Thyroid gland (tissue), 4 donors: Measurements from ENCODE around the gene RHBDD1. TPM values are rescaled to one million over a fixed set of nuclear protein-coding genes. Genes with fewer than 3 reads are reported as not detected.
A peak's percentile ranks its signal among the peaks of the same experiment; 100 is the strongest.

Experiments used
- DNase-seq, 2 donors: peaks; one replicate each; pipeline ENCODE4 v3.0.0-alpha.2; 2019
- H3K27ac ChIP-seq, 3 donors: fragments of 200-600 bp; sonication (generic); 1 replicate in 2 of 3; 2 replicates in 1 of 3; pipeline ENCODE4 v1.5.1; 2016 to 2019; ENCODE audit warnings: mild to moderate bottlenecking in 1 of 3, moderate library complexity in 1 of 3
- H3K27me3 ChIP-seq: fragments of 200-600 bp; sonication (generic); one replicate; pipeline ENCODE4 v1.5.1; 2019
- H3K36me3 ChIP-seq, 2 donors: fragments of 200-600 bp; sonication (generic); one replicate each; pipeline ENCODE4 v1.5.1; 2016 to 2019
- H3K4me1 ChIP-seq, 2 donors: fragments of 200-600 bp; sonication (generic); one replicate each; pipeline ENCODE4 v1.5.1; 2017 to 2019
- H3K4me3 ChIP-seq, 3 donors: fragments of 200-600 bp; sonication (generic); replicated peaks in 1 of 3; 1 replicate in 2 of 3; 2 replicates in 1 of 3; pipeline ENCODE4 v1.5.1; 2016; ENCODE audit warnings: mild to moderate bottlenecking in 1 of 3
- H3K9me3 ChIP-seq: fragments of 200-600 bp; sonication (generic); one replicate; pipeline ENCODE4 v1.5.1; 2017
- CTCF ChIP-seq, 6 experiments: fragments of 200-600 bp in 3 of 6; fragments of 450-650 bp in 3 of 6; sonication (generic) in 3 of 6; IDR thresholded peaks; one replicate each; pipeline ENCODE4 v1.5.1; 2016 to 2019; ENCODE audit warnings: antibody characterized with exemption in 6 of 6, mild to moderate bottlenecking in 2 of 6, inconsistent platforms in 1 of 6, moderate library complexity in 1 of 6
- POLR2A ChIP-seq, 2 donors: fragments of 450-650 bp; IDR thresholded peaks; one replicate each; pipeline ENCODE4 v1.6.1; 2017; ENCODE audit warnings: antibody characterized with exemption in 2 of 2, mild to moderate bottlenecking in 2 of 2, moderate library complexity in 1 of 2
- WGBS, 2 donors: methylation state at CpG; one replicate each; pipeline ENCODE4 v1.1.5; 2017; 5-methylcytosine and 5-hydroxymethylcytosine counted together
- intact Hi-C: fragments of 100-400 bp; cut with DNase I; formaldehyde crosslinking; loops from one replicate; pipeline ENCODE4 v1.15.1; 2023
- total RNA-seq, 4 donors: library from RNA; depleted of rRNA; stranded (reverse); fragments of >200 nt; gene quantifications; one replicate each; pipeline ENCODE4 v1.2.3, GENCODE V29; 2016

Gene RHBDD1
- total RNA-seq = 10 to 100 TPM; 17.2 to 36.5 (median 26.2) TPM

- Histone ChIP-seq H3K4me3 (peak within 1 kb of the TSS; percentile 62 to 78 (median 77)), H3K9me3 (no peaks in the 10 kb centered on the region), H3K36me3 (no peaks in the 10 kb centered on the region), H3K27me3 (no peaks in the 10 kb centered on the region), H3K4me1 (peaks cover 17 to 22% of the 10 kb centered on the region in 2 donors), H3K27ac (peak within 1 kb of the TSS; percentile 92 to 98 (median 98))
- DNase-seq = peak; percentile 94 to 96
- 0% methylated on average over 20 to 22 of the region's 75 CpGs for WGBS, 2 donors
- TF ChIP-seq POLR2A (IDR thresholded peaks at IDR 0.05) = peak in 1 of 2 donors; percentile 94
- TF ChIP-seq CTCF (IDR thresholded peaks at IDR 0.05) = no peak
- intact Hi-C loops = no loop called here
Observed at GRCh38 chr2:226835796-226836547, at the start of gene RHBDD1. Gene RHBDD1 (plus strand): TSS chr2:226836054. CDS start chr2:226864694, 28,640 bp downstream.

GRCh38 chr2:226788064-226788463 lies 47.8 kb upstream of the RHBDD1 start:
- peak overlapping the region in 1 of 3 donors; percentile 94 for H3K27ac ChIP-seq
- no peak for DNase-seq
- TF ChIP-seq CTCF (IDR thresholded peaks at IDR 0.05) (no peak), POLR2A (IDR thresholded peaks at IDR 0.05) (no peak)
- intact Hi-C loops = no loop called here
- no peak overlapping the region for H3K4me3 ChIP-seq
- H3K4me1 ChIP-seq = peaks cover 25 to 36% of the 10 kb centered on the region in 2 donors
- H3K36me3 ChIP-seq = peaks cover 0 to 2% of the 10 kb centered on the region in 2 donors
- H3K27me3 ChIP-seq = no peaks in the 10 kb centered on the region
- no peaks in the 10 kb centered on the region for H3K9me3 ChIP-seq

GRCh38 chr2:226788881-226789490 lies 46.9 kb upstream of the RHBDD1 start:
- 37 to 40% methylated on average over 3 of the region's 3 CpGs for WGBS, 2 donors
- no peak for DNase-seq
- Histone ChIP-seq H3K9me3 (no peaks in the 10 kb centered on the region), H3K4me3 (no peak overlapping the region), H3K27ac (peak overlapping the region; percentile 4 to 98 (median 94)), H3K4me1 (peaks cover 25 to 36% of the 10 kb centered on the region in 2 donors), H3K36me3 (peaks cover 0 to 2% of the 10 kb centered on the region in 2 donors), H3K27me3 (no peaks in the 10 kb centered on the region)
- intact Hi-C loops = no loop called here
- TF ChIP-seq POLR2A (IDR thresholded peaks at IDR 0.05) = no peak

GRCh38 chr2:226790011-226790410 lies 45.8 kb upstream of the RHBDD1 start:
- H3K4me1 ChIP-seq = peaks cover 25 to 36% of the 10 kb centered on the region in 2 donors

GRCh38 chr2:226790431-226790830 lies 45.4 kb upstream of the RHBDD1 start:
- WGBS, 2 donors = 68 to 73% methylated on average over 2 of the region's 2 CpGs
- intact Hi-C loops = loop anchor here (10.0 kb wide), 1 partner anchor 146 kb away; no protein-coding TSS in a partner anchor
- peak overlapping the region; percentile 84 to 98 (median 94) for H3K27ac ChIP-seq
- peaks cover 25 to 36% of the 10 kb centered on the region in 2 donors for H3K4me1 ChIP-seq
- H3K36me3 ChIP-seq = peaks cover 0 to 5% of the 10 kb centered on the region in 2 donors
- no peaks in the 10 kb centered on the region for H3K27me3 ChIP-seq
- DNase-seq = no peak
- TF ChIP-seq POLR2A (IDR thresholded peaks at IDR 0.05) (no peak), CTCF (IDR thresholded peaks at IDR 0.05) (no peak)
- no peak overlapping the region for H3K4me3 ChIP-seq
- no peaks in the 10 kb centered on the region for H3K9me3 ChIP-seq

More at GRCh38 chr2:226790011-226790410, 45.8 kb upstream of the RHBDD1 start:
- no peak for TF ChIP-seq CTCF (IDR thresholded peaks at IDR 0.05)
- no peak for TF ChIP-seq POLR2A (IDR thresholded peaks at IDR 0.05)
- Histone ChIP-seq H3K27ac (peak overlapping the region in 2 of 3 donors; percentile 94 to 98), H3K36me3 (peaks cover 0 to 2% of the 10 kb centered on the region in 2 donors), H3K4me3 (no peak overlapping the region), H3K27me3 (no peaks in the 10 kb centered on the region), H3K9me3 (no peaks in the 10 kb centered on the region)
- no peak for DNase-seq
- intact Hi-C loops = loop anchor here (10.0 kb wide), 1 partner anchor 145 kb away; no protein-coding TSS in a partner anchor
- WGBS, 2 donors = 65 to 79% methylated on average over 1 of the region's 1 CpG
